Vagina (tissue), 2 donors: Measurements from ENCODE around the gene BIRC7. TPM values are rescaled to one million over a fixed set of nuclear protein-coding genes. Genes with fewer than 3 reads are reported as not detected.

Source experiments
- DNase-seq, 2 donors: peaks; one replicate each; pipeline ENCODE4 v3.0.0-alpha.2; 2017; ENCODE audit errors: extremely low spot score in 2 of 2
- H3K27ac ChIP-seq: fragments of 200-600 bp; sonication (generic); one replicate; pipeline ENCODE4 v1.5.1; 2019
- H3K27me3 ChIP-seq: fragments of 200-600 bp; sonication (generic); one replicate; pipeline ENCODE4 v1.5.1; 2019
- H3K36me3 ChIP-seq, 2 donors: fragments of 200-600 bp; sonication (generic); one replicate each; pipeline ENCODE4 v1.5.1; 2017 to 2019
- H3K4me1 ChIP-seq: fragments of 200-600 bp; sonication (generic); one replicate; pipeline ENCODE4 v1.5.1; 2019
- H3K4me3 ChIP-seq, 2 donors: fragments of 200-600 bp; sonication (generic); 1 replicate in 1 of 2; 2 replicates in 1 of 2; pipeline ENCODE4 v1.5.1; 2016 to 2019
- H3K9me3 ChIP-seq: fragments of 200-600 bp; sonication (generic); one replicate; pipeline ENCODE4 v1.5.1; 2019
- POLR2A ChIP-seq, 2 donors: fragments of 450-650 bp; IDR thresholded peaks; one replicate each; pipeline ENCODE4 v1.6.1; 2017; ENCODE audit warnings: antibody characterized with exemption in 2 of 2, mild to moderate bottlenecking in 2 of 2, moderate library complexity in 2 of 2
- POLR2AphosphoS5 ChIP-seq, 2 donors: sonication (generic); formaldehyde crosslinking; IDR thresholded peaks; one replicate each; pipeline ENCODE4 v1.9.0; 2017; ENCODE audit warnings: antibody characterized with exemption in 2 of 2, mild to moderate bottlenecking in 2 of 2, low read depth in 1 of 2; ENCODE audit not compliant: insufficient read depth in 1 of 2
- intact Hi-C: fragments of 100-400 bp; cut with DNase I; formaldehyde crosslinking; loops from one replicate; pipeline ENCODE4 v1.15.1; 2023
- total RNA-seq: library from RNA; depleted of rRNA; stranded (reverse); fragments of >200 nt; gene quantifications from one replicate; pipeline ENCODE4 v1.2.3, GENCODE V29; 2016
- TF ChIP-seq, protein P1 (sequence below), 3 experiments: fragments of 450-650 bp in 2 of 3; fragments of 200-600 bp in 1 of 3; sonication (generic) in 1 of 3; IDR thresholded peaks; one replicate each; pipeline ENCODE4 v1.5.1; 2017 to 2019; ENCODE audit warnings: antibody characterized with exemption in 3 of 3, mild to moderate bottlenecking in 2 of 3, moderate library complexity in 2 of 3

The BIRC7 gene
- total RNA-seq, 1 donor from 2014 or later = 2.7 TPM

DNA sequence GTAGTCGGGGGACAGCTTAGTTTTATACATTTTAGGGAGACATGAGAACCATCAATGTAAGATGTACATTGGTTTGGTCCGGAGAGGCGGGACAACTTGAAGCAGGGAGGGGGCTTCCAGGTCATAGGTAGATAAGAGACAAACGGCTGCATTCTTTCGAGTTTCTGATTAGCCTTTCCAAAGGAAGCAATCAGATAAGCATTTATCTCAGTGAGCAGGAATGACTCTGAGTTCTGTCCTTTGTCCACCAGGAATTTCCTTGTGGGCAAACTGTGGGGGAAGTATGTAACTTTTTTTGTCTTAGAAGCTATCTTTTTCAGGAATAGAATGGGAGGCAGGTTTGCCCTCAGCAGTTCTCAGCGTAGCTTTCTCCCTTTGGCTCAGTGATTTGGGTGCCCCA is 21.2 kb upstream of the BIRC7 start:
- Histone ChIP-seq H3K4me3 (peak overlapping the region; percentile 91), H3K9me3 (no peaks in the 10 kb centered on the region), H3K27ac (no peak overlapping the region), H3K36me3 (peaks cover 0 to 34% of the 10 kb centered on the region in 2 donors), H3K4me1 (peaks cover 58% of the 10 kb centered on the region), H3K27me3 (no peaks in the 10 kb centered on the region)
- intact Hi-C loops = no loop called here
- no peak for DNase-seq
- TF ChIP-seq POLR2AphosphoS5 (IDR thresholded peaks at IDR 0.05; ENCODE audit: insufficient read depth in 1 of 2, low read depth in 1 of 2) = no peak
- no peak for TF ChIP-seq POLR2A (IDR thresholded peaks at IDR 0.05)
- TF ChIP-seq, protein P1, sequence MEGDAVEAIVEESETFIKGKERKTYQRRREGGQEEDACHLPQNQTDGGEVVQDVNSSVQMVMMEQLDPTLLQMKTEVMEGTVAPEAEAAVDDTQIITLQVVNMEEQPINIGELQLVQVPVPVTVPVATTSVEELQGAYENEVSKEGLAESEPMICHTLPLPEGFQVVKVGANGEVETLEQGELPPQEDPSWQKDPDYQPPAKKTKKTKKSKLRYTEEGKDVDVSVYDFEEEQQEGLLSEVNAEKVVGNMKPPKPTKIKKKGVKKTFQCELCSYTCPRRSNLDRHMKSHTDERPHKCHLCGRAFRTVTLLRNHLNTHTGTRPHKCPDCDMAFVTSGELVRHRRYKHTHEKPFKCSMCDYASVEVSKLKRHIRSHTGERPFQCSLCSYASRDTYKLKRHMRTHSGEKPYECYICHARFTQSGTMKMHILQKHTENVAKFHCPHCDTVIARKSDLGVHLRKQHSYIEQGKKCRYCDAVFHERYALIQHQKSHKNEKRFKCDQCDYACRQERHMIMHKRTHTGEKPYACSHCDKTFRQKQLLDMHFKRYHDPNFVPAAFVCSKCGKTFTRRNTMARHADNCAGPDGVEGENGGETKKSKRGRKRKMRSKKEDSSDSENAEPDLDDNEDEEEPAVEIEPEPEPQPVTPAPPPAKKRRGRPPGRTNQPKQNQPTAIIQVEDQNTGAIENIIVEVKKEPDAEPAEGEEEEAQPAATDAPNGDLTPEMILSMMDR (IDR thresholded peaks at IDR 0.05) = no peak

DNA sequence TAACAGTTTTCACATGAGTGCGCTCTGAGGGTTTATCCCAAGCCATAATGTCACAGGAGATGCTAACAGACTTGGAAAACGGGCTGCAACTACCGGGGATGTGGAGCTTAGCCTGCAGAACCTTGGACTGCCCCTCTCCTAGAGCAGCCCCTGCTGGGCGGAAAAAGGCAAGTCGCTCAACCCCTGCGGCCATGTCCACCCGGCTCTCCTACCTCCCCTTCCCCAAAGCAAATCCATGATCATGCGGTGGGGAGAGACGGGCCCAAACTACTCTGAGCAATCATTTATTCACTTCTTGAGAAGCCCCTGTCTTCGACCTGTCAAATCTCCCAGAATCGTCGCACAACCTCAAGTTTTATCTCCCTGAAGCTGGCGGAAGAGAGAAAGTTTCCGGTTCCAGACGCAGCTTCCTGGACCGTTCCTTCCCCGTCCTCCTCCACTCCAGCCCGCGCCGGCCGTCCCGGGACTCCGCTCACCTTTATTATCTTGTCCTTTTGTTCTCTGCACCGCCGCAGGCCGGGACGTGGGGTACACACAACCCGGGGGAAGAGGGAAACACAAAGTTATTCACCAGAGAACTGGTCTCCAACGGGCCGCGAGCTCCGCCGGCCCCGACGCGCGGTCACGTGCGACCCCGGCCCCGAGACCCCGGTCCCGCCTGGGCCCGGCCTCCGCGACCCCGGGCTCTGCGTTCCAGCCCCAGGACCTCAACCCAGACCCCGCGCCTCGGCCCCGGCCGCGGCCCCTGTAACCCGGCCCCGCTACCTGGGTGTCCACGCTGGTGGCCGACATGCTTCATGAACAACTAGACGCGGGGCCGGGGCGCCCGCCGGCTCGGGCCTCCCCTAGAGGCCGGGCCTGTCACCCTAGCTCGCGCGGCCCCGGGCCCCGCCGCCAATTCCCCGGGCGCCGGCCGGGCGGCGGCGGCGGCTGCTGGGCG is 20.3 kb upstream of the BIRC7 start:
- intact Hi-C loops = no loop called here
- Histone ChIP-seq H3K4me3 (peak overlapping the region; percentile 91), H3K9me3 (no peaks in the 10 kb centered on the region), H3K27ac (peak overlapping the region; percentile 74), H3K36me3 (peaks cover 0 to 31% of the 10 kb centered on the region in 2 donors), H3K4me1 (peaks cover 58% of the 10 kb centered on the region), H3K27me3 (no peaks in the 10 kb centered on the region)
- no peak for TF ChIP-seq POLR2A (IDR thresholded peaks at IDR 0.05)
- TF ChIP-seq, protein P1 (IDR thresholded peaks at IDR 0.05) = no peak
- TF ChIP-seq POLR2AphosphoS5 (IDR thresholded peaks at IDR 0.05; ENCODE audit: insufficient read depth in 1 of 2, low read depth in 1 of 2) = no peak
- no peak for DNase-seq

DNA sequence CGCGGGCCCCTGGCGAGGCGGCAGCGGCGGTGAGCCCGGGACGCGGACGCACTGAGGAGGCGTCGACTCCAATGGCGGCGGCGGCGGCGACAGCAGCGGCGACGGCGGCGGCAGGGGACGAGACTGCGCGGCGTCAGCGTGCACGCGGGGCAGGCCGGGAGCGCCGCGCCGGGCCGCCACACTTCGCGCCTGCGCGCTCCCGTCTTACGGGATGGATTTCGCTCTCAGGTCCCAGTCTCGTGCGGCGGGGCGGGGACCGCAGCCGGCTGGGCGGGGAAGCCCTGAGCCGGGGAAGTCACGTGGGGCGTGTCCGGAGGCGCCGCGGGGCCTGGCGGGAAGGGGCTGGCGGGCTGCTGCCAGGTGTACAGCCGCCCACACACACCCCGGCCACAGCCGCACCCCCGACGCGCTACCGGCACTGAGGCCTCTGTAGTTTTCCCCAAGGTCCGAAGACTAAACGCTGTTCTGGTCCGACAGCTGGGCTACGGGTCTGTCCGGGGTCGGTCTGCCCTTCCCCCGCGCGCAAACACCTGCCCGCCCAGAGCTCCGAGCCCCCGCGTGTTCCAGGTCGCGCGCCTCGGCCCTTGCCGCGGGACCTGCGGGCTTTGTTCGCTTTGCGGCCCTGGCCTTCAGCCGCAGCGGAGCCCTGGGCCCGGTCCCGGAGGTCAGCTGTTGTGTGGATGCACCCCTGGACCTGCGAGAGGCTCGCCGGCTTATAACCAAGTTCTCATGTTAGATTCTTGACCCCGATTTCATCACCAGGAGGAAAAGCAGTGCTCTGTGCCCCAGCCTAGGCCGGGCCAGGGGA is 19.5 kb upstream of the BIRC7 start, which contains the start of gene YTHDF1:
YTHDF1 (minus strand) TSS at position 91 of the 808 bp plus-strand sequence. CDS start 239 bp downstream, outside the sequence.
- no peaks in the 10 kb centered on the region for H3K9me3 ChIP-seq
- peak within 1 kb of the TSS; percentile 74 for H3K27ac ChIP-seq
- peak within 1 kb of the TSS; percentile 91 for H3K4me3 ChIP-seq
- H3K27me3 ChIP-seq = no peaks in the 10 kb centered on the region
- intact Hi-C loops = no loop called here
- TF ChIP-seq POLR2A (IDR thresholded peaks at IDR 0.05) (peak in 1 of 2 donors; percentile 15), POLR2AphosphoS5 (IDR thresholded peaks at IDR 0.05; ENCODE audit: insufficient read depth in 1 of 2, low read depth in 1 of 2) (peak; percentile 27 to 77)
- TF ChIP-seq, protein P1 (IDR thresholded peaks at IDR 0.05) = no peak
- DNase-seq = peak in 1 of 2 donors; percentile 94
- H3K4me1 ChIP-seq = peaks cover 49% of the 10 kb centered on the region
- H3K36me3 ChIP-seq = peaks cover 0 to 31% of the 10 kb centered on the region in 2 donors

DNA sequence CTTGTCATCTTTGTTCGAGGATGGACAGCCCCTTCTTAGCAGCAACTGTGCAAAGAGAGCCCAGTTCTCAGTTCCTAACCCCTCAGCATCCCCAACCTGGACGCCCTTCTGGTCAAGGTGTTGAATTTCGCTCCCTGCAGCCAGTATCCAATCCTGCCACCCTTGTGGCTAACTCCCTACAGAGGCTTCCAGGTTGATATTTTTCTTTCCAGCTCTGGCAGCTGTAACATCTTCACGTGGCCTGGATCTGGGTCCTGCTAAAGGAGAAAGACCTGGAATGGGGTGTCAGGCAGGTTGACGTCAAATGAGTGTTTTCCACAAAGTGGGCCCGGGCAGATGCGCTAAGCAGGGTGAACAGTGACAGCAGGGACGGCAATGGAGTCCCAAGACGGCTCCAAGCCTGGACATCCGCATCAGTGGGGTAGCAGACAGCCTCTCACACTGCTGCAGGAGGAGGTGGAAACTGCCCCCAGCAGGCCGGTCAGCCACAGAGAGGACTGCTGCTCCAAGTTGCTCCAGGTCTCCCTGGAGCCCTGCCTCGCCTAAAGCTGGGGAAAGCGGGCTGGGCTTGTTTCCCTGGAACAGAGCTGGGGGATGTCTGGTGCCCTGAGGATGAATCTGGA is 18.7 kb upstream of the BIRC7 start:
- Histone ChIP-seq H3K36me3 (peaks cover 0 to 30% of the 10 kb centered on the region in 2 donors), H3K4me1 (peaks cover 42% of the 10 kb centered on the region), H3K4me3 (peak overlapping the region; percentile 91), H3K27me3 (no peaks in the 10 kb centered on the region), H3K27ac (peak overlapping the region; percentile 56), H3K9me3 (no peaks in the 10 kb centered on the region)
- intact Hi-C loops = no loop called here
- no peak for DNase-seq
- TF ChIP-seq, protein P1 (IDR thresholded peaks at IDR 0.05) = no peak
- TF ChIP-seq POLR2AphosphoS5 (IDR thresholded peaks at IDR 0.05; ENCODE audit: insufficient read depth in 1 of 2, low read depth in 1 of 2) = no peak
- no peak for TF ChIP-seq POLR2A (IDR thresholded peaks at IDR 0.05)
